HG03039 (cell line): Measurements from ENCODE around the gene NDUFA6.
A peak's percentile ranks its signal among the peaks of the same experiment; 100 is the strongest.
"Not testable (repeated sequence)": the region's sequence is repeated elsewhere in the genome, so short reads cannot be mapped to it uniquely, and the experiment has no call there.

Source experiments
- ATAC-seq: cut with Tn5 transposase; IDR thresholded peaks from one replicate; pipeline ENCODE4 v1.9.1; 2021; ENCODE audit warnings: mild to moderate bottlenecking, moderate library complexity; ENCODE audit not compliant: unreplicated experiment

Gene NDUFA6

DNA sequence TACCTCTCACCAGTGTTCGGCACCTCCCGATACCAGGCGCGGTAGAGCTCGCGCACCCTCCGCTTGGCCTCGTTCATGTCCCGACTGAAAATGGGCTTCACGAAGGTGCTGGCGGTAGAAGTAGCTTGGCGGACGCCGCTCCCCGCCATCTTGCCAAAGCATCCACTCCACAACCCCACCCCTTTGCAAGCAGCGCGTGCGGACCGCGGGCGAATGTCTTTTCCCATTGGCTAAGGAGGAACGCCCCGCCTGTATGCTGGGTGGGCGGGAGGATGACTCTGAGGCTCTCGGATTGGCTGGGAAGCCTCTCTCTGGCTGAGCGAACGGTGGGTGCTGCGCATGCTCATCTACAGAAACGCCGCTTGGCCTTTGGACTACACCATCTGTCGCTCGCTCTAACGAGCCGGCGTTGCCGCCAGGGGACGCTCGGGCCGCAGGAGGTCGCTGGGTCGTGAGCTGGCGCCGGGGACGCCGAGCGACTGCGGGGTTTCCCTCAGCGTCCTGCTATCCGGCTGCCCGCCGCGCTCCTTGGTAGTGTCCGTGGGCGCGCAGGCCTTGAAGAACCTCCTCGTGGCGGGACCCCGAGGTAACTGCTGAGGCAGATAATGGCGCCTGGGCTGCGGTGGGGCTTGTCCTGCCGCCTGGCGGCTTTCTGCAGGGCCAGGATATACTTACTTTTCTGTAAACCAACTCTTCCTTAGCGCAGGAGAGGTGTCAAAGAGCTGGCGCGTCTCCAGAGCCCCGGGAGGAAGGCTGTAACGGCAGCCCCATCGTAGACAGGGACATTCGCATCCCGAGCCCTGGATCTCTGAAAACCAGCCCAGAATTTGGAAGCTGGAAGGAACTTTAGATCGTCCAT, at the start of gene NDUFA6:
Gene NDUFA6, minus strand, starts transcription at position 177 of the 859 bp plus-strand sequence. Its CDS starts 28 bp downstream, at position 149.
- peak; percentile 93 for ATAC-seq

DNA sequence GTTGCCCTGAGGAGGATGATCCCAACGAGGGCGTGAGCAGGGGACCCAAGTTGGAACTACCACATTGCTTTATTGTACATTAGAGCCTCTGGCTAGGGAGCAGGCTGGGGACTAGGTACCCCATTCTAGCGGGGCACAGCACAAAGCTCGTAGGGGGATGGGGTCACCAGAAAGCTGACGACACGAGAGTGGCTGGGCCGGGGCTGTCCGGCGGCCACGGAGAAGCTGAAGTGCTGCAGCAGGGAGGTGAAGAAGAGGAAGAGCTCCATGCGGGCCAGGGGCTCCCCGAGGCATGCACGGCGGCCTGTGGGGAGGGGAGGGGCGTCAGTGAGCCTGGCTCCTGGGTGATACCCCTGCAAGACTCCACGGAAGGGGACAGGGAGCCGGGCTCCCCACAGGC, 49.6 kb upstream of the NDUFA6 start:
- ATAC-seq: not testable (repeated sequence)

DNA sequence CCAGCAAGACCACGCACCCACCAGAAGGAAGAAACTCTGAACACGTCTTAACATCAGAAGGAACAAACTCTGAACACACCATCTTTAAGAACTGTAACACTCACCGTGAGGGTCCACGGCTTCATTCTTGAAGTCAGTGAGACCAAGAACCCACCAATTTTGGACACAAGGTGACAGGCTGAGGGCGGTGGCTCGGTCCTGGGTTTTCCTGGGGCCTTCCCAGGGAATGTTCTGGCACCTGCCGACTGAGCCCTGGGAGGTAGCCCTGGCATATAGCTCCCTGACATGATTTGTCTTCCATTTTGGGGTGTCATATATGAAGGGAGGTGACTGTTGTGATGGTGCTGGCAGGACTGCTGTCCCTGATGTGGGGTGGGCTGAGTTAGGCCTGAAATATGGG, 48.9 kb upstream of the NDUFA6 start:
- ATAC-seq: not testable (repeated sequence)

DNA sequence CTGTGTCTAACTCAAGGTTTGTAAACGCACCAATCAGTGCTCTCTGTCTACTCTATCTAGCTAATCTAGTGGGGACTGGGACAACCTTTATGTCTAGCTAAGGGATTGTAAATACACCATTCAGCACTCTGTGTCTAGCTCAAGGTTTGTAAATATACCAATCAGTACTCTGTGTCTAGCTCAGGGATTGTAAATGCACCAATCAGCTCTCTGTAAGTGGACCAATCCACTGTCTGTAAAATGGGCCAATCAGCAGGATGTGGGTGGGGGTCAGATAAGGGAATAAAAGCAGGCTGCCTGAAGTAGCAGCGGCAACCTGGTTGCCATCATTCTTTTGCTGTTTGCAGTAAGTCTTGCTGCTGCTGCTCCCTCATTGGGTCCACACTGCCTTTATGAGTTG, 48.4 kb upstream of the NDUFA6 start:
- no peak for ATAC-seq

DNA sequence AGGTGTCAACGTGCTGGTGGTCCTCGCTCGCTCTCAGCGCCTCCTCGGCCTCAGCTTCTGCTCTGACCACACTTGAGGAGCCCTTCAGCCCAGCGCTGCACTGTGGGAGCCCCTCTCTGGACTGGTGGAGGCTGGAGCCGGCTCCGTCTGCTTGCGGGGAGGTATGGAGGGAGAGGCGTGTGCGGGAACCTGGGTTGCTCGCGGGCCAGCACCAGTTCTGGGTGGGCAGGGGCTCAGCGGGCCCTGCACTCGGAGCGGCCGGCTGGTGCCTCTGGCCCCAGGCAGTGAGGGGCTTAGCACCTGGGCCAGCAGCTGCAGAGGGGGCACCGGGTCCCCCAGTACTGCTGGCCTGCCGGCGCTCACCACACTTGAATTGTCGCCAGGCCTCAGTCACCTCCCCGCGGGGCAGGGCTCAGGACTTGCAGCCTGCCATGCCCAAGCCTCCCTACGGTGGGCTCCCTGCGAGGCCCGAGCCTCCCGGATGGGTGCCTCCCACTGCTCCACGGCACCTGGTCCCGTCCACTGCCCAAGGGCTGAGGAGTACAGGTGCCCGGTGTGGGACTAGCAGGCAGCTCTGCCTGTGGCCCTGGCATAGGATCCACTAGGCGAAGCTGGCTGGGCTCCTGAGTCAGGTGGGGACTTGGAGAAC, 47.7 kb upstream of the NDUFA6 start:
- no peak for ATAC-seq

DNA sequence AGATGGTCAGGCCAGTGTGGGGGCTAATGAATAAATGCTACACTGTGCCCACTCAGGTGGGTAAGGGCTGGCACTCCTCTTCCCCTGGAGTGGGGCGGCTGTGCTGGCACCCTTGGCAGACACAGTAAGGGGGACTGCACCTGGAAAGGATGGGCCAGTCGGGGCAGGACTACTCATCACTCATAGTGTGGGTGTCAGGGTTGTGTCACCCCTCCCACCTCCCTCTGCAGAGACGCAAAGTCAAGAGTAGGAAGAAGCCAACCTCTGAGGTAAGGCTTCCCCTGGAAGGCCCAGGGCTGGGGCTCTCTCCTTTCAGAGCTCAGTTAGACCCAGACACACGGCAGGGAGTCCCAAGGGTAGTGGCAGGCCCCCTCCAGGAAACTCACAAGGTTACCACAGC, 45.1 kb upstream of the NDUFA6 start:
- not testable (repeated sequence) for ATAC-seq

DNA sequence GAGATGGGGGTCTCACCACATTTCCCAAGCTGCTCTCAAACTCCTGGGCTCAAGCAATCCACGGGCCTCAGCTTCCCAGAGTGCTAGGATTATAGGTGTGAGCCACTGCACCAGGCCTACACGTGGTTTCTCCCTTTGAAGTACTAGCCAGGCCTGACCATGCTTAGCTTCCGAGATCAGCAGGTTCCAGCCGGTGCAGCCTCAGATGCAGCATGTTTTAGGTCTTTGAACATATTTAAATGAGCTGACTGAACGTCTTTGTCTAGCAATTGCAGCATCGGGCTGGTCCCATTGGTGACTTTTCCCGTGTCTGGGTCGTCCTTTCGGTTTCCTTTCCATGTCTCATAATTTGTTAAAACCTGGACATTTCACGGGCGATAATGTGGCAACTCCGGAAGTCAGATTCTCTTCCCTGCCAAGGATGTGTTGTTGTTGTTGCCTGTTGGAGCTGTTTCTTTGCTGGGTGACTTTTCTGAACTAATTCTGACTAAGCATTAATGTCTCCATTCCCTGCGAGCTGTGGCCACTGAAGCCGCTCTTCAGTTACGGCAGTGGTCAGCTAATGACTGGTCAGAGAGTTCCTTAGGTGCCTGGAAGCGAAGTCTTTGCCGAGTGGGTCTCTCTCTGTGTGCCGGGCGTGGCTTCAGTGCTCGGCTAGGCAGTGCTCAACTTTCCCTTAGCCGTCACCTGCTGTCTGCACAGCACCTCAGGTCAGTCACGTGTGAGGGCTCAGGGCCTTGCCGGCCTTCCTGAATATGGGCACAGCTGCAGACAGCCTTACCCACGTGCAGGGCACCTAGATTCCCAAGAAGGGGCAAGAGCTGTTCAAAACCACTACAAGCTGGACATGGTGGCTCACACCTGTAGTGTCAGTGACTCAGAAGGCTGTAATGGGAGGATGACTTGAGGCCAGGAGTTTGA, 43.8 kb upstream of the NDUFA6 start:
- no peak for ATAC-seq

DNA sequence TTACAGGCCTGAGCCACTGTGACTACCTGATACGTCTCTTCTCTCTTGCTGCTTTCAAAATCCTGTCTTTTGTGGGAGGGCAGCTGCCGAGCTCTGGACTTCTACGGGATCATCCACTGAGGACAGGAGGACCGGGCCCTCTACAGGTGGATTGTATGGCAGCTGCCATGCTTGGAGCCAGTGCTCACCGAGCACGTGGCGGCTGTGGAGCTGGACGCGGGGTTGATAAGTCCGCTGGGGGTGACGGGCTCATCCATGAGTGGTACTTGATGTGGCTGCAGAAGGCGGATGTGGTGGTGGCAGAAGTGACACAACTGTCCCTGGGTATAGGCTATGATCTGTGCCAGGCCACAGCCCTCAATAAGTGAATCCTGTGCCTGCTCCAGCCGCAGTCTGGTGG, 41.9 kb upstream of the NDUFA6 start:
- ATAC-seq: no peak

DNA sequence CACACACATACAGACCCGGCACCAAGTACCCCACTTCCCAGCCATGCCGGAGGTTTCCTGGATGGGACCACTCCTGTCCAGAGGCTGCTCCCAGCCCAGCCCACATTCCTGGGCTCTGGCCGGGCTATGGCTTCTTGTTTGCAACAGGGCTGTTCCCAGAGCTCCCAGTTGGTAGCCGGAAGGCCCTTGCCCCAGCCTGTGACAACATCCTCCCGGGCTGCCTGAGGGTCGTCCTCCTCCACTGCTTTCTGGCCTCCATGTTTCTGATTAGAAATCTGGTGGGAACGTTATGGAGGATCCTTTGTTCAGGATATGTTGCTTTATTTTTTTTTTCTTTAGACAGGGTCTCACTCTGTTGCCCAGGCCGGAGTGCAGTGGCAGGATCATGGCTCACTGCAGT, 41.0 kb upstream of the NDUFA6 start:
- no peak for ATAC-seq

DNA sequence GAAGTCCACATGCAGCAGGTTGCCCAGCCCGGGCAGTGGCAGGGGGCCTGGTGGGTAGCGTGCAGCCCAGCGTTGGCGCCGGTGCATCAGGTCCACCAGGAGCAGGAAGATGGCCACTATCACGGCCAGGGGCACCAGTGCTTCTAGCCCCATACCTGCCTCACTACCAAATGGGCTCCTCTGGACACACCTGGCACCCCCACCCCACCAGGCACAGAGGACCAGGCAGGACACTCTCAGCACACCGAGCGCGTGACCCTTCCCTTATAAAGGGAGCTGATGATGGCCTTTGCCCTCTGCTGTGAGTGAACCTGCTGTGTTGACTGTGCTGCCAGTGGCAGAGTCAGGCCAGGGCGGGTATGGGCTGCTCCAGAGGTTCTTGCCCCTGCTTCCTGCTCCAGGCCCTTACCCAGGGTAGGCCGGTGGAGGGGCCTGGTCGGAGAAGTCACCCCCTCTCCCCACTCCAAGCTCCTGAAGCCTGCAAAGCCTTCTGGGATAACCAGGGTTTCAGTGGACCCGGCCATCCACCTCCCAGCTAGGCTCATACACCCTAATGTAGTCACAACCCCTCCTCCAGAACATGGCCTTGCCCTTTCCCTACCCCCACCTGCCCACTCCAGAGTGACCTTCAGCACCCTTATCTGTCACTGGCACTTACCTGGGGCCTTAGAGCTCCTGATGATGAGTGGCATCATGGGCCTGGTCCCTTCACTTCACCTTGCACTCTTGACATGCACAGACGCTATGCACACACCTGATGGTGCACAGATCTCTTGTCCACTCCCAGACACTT, 40.3 kb upstream of the NDUFA6 start, which contains the start of gene CYP2D6:
Gene CYP2D6, minus strand, starts transcription at position 172 of the 793 bp plus-strand sequence. Its CDS starts 19 bp downstream, at position 153.
- ATAC-seq: not testable (repeated sequence)

DNA sequence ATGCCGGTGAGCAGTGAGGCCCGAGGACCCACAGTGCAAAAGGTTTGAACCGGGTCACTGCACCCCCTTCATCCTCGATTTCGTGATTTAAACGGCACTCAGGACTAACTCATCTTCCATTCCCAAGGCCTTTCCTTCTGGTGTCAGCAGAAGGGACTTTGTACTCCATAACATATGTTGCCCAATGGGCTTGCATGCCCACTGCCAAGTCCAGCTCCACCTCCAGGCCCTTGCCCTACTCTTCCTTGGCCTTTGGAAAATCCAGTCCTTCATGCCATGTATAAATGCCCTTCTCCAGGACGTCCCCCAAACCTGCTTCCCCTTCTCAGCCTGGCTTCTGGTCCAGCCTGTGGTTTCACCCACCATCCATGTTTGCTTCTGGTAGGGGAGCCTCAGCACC, 39.6 kb upstream of the NDUFA6 start:
- not testable (repeated sequence) for ATAC-seq

DNA sequence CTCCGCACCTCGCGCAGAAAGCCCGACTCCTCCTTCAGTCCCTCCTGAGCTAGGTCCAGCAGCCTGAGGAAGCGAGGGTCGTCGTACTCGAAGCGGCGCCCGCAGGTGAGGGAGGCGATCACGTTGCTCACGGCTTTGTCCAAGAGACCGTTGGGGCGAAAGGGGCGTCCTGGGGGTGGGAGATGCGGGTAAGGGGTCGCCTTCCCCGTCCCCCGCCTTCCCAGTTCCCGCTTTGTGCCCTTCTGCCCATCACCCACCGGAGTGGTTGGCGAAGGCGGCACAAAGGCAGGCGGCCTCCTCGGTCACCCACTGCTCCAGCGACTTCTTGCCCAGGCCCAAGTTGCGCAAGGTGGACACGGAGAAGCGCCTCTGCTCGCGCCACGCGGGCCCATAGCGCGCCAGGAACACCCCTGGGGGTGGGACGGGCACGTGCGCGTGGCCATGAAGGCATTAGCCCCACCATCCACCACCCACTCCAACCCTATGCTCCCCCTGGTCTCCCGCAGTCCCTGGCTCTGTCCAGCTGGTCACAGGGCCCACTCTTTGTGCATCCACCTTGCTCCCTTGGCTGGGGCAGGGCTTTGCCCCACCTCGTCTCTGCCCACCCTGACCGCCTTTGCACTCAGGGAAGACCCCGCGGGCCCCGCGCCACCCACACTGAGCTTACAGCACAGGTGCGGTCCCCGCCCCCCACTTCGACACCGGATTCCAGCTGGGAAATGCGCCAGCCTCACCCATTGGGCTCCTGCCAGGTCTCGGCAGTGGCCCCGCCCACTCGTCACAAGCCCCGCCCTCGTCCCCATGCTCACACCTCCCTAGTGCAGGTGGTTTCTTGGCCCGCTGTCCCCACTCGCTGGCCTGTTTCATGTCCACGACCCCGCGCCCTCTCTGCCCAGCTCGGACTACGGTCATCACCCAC, 38.5 kb upstream of the NDUFA6 start:
- not testable (repeated sequence) for ATAC-seq

DNA sequence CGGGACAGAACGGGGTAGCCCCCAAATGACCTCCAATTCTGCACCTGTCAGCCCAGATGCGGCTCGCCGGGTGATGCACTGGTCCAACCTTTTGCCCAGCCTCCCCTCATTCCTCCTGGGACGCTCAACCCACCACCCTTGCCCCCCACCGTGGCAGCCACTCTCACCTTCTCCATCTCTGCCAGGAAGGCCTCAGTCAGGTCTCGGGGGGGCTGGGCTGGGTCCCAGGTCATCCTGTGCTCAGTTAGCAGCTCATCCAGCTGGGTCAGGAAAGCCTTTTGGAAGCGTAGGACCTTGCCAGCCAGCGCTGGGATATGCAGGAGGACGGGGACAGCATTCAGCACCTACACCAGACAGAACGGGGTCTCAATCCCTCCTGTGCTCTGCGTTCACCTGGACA, 37.4 kb upstream of the NDUFA6 start:
- not testable (repeated sequence) for ATAC-seq

DNA sequence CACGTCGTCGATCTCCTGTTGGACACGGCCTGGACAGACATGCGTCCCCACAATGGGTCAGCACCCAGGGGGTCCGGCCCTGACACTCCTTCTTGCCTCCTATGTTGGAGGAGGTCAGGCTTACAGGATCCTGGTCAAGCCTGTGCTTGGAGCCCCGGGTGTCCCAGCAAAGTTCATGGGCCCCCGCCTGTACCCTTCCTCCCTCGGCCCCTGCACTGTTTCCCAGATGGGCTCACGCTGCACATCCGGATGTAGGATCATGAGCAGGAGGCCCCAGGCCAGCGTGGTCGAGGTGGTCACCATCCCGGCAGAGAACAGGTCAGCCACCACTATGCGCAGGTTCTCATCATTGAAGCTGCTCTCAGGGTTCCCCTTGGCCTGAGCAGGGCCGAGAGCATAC, 37.0 kb upstream of the NDUFA6 start:
- no peak for ATAC-seq

DNA sequence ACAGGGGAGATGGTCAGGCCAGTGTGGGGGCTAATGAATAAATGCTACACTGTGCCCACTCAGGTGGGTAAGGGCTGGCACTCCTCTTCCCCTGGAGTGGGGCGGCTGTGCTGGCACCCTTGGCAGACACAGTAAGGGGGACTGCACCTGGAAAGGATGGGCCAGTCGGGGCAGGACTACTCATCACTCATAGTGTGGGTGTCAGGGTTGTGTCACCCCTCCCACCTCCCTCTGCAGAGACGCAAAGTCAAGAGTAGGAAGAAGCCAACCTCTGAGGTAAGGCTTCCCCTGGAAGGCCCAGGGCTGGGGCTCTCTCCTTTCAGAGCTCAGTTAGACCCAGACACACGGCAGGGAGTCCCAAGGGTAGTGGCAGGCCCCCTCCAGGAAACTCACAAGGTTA, 33.0 kb upstream of the NDUFA6 start:
- ATAC-seq: not testable (repeated sequence)

DNA sequence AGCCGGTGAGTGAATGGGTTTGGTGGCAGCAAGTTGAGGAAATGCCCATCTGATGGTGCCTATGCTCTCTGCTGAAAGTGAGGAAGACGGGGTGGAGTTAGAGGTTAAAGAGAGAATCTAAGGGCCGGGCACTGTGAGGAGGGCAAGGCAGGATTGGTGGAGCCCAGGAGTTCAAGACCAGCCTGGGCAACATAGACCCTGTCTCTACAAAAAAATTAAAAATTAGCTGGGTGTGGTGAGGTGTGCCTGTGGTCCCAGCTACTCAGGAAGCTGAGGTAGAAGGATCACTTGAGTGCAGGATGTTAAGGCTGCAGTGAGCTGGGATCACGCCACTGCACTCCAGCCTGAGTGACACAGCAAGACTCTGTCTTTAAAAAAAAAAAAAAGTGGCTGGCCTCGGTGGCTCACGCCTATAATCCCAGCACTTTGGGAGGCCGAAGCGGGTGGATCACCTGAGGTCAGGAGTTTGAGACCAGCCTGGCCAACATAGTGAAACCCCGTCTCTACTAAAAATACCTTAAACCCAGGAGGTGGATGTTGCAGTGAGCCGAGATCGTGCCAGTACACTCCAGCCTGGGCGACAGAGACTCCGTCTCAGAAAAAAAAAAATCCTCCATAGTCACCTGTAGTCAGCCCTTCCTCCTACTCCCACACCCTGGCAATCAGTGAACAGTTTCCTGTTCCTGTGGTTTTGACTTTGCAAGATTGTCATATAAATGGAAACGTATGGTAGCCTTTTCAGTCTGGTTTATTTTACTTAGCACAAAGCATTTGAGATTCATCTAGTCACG, 29.9 kb upstream of the NDUFA6 start:
- not testable (repeated sequence) for ATAC-seq

DNA sequence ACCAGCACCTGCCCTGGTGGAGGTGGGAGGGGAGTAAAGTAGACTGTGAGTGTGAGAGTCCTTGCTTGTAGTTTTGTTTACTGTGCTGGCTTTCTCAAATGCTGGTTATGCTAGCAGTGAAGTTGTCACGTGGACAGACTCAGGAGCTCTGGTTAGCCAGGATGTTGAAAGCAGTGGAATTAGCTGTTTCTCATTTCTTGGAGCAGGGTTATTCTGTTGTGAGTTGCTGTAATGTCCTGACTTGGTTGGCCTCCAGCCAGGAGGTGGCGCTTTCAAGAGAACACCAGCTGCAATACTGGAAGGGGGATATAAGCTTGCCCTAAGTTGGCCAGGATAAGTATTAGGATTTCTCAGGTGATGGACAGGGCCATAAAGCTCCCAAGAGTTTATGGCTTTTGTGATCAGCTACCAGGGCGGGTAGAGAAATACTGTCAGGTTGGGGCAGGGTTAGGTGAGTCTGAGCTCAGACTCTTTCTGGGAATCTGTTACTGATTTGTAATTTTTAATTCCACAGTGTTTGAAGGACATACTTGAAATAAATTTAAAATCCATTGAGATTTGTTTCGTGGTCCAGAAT, 26.4 kb upstream of the NDUFA6 start:
- no peak for ATAC-seq

DNA sequence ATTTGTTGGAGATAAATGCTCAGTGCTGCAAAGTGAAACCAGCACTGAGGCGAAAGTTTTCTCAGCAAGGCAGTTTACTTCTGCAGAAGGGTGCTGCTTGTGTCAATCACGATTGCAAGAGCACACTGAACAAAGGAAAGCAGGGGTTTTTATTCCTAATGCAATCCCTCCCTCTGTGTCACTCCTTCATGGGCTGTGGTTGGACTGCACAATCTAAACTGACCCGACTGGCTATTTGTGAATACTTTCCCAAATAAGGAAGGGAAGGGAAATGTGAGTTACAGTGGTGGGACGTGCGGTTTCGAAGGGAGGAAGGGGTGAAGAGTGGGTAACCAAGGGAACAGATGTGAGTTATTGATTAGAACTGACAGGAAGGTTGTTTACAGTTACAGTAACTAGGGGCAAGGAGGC, 24.9 kb upstream of the NDUFA6 start:
- not testable (repeated sequence) for ATAC-seq
